ENCODE data around the gene RBM25.

GRCh38 chr14:73168274-73168673 is 109.9 kb downstream of the RBM25 start:
- TF ChIP-seq, protein P1, sequence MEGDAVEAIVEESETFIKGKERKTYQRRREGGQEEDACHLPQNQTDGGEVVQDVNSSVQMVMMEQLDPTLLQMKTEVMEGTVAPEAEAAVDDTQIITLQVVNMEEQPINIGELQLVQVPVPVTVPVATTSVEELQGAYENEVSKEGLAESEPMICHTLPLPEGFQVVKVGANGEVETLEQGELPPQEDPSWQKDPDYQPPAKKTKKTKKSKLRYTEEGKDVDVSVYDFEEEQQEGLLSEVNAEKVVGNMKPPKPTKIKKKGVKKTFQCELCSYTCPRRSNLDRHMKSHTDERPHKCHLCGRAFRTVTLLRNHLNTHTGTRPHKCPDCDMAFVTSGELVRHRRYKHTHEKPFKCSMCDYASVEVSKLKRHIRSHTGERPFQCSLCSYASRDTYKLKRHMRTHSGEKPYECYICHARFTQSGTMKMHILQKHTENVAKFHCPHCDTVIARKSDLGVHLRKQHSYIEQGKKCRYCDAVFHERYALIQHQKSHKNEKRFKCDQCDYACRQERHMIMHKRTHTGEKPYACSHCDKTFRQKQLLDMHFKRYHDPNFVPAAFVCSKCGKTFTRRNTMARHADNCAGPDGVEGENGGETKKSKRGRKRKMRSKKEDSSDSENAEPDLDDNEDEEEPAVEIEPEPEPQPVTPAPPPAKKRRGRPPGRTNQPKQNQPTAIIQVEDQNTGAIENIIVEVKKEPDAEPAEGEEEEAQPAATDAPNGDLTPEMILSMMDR (IDR thresholded peaks at IDR 0.05; ENCODE audit: low read depth, low read length, missing input control), result no peak
- no peak for TF ChIP-seq YY1 (IDR thresholded peaks at IDR 0.05)
- TF ChIP-seq, protein P2, sequence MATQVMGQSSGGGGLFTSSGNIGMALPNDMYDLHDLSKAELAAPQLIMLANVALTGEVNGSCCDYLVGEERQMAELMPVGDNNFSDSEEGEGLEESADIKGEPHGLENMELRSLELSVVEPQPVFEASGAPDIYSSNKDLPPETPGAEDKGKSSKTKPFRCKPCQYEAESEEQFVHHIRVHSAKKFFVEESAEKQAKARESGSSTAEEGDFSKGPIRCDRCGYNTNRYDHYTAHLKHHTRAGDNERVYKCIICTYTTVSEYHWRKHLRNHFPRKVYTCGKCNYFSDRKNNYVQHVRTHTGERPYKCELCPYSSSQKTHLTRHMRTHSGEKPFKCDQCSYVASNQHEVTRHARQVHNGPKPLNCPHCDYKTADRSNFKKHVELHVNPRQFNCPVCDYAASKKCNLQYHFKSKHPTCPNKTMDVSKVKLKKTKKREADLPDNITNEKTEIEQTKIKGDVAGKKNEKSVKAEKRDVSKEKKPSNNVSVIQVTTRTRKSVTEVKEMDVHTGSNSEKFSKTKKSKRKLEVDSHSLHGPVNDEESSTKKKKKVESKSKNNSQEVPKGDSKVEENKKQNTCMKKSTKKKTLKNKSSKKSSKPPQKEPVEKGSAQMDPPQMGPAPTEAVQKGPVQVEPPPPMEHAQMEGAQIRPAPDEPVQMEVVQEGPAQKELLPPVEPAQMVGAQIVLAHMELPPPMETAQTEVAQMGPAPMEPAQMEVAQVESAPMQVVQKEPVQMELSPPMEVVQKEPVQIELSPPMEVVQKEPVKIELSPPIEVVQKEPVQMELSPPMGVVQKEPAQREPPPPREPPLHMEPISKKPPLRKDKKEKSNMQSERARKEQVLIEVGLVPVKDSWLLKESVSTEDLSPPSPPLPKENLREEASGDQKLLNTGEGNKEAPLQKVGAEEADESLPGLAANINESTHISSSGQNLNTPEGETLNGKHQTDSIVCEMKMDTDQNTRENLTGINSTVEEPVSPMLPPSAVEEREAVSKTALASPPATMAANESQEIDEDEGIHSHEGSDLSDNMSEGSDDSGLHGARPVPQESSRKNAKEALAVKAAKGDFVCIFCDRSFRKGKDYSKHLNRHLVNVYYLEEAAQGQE (IDR thresholded peaks at IDR 0.05), result no peak
- no peak for TF ChIP-seq JUND (IDR thresholded peaks at IDR 0.05)
- no peak for TF ChIP-seq RAD21 (IDR thresholded peaks at IDR 0.05)
- no peak for TF ChIP-seq GABPA (IDR thresholded peaks at IDR 0.05 in 1 of 2, conservative IDR thresholded peaks at IDR 0.05 in 1 of 2)
- TF ChIP-seq EGR1 (IDR thresholded peaks at IDR 0.05; ENCODE audit: low read depth in 2 of 2), result no peak
- TF ChIP-seq SP1 (IDR thresholded peaks at IDR 0.05), result no peak
